ENCODE data around the gene S100A2.

S100A2 gene

GRCh38 chr1:153557877-153558276, 7.8 kb downstream of the S100A2 start:
- Histone ChIP-seq H3K36me3 (ENCODE audit: low read length) (no peaks in the 10 kb centered on the region), H3K27me3 (ENCODE audit: low read length) (no peaks in the 10 kb centered on the region), H3K79me2 (ENCODE audit: insufficient read depth, low read length) (no peaks in the 10 kb centered on the region), H4K20me1 (ENCODE audit: low read depth, low read length) (no peaks in the 10 kb centered on the region), H3K9me3 (ENCODE audit: insufficient read depth, low read length) (no peaks in the 10 kb centered on the region), H3K27ac (ENCODE audit: low read depth, low read length) (no peak overlapping the region), H3K9me2 (replicated peaks; ENCODE audit: insufficient read depth, low read length) (no peaks in the 10 kb centered on the region), H3F3A (ENCODE audit: insufficient read depth) (no peaks in the 10 kb centered on the region), H3K4me2 (ENCODE audit: low read depth, low read length, poor library complexity, severe bottlenecking) (no peak overlapping the region), H3K9ac (ENCODE audit: low read length) (no peak overlapping the region), H3K4me3 (ENCODE audit: insufficient read depth, low read length, poor library complexity, severe bottlenecking) (no peak overlapping the region), H2AFZ (ENCODE audit: low read depth, low read length, severe bottlenecking) (no peak overlapping the region)
- TF ChIP-seq CTCF (IDR thresholded peaks at IDR 0.05; ENCODE audit: insufficient read depth, low read length, poor library complexity, severe bottlenecking) (no peak), EZH2phosphoT487 (conservative IDR thresholded peaks at IDR 0.05; ENCODE audit: low read length) (no peak)

GRCh38 chr1:153556348-153556747, 9.3 kb downstream of the S100A2 start:
- Histone ChIP-seq H3K9me2 (replicated peaks; ENCODE audit: insufficient read depth, low read length) (no peaks in the 10 kb centered on the region), H3K27ac (ENCODE audit: low read depth, low read length) (no peak overlapping the region), H4K20me1 (ENCODE audit: low read depth, low read length) (no peaks in the 10 kb centered on the region), H3K9me3 (ENCODE audit: insufficient read depth, low read length) (no peaks in the 10 kb centered on the region), H3K9ac (ENCODE audit: low read length) (no peak overlapping the region), H3K36me3 (ENCODE audit: low read length) (no peaks in the 10 kb centered on the region), H2AFZ (ENCODE audit: low read depth, low read length, severe bottlenecking) (no peak overlapping the region), H3K4me2 (ENCODE audit: low read depth, low read length, poor library complexity, severe bottlenecking) (no peak overlapping the region), H3K4me3 (ENCODE audit: insufficient read depth, low read length, poor library complexity, severe bottlenecking) (no peak overlapping the region), H3K27me3 (ENCODE audit: low read length) (no peaks in the 10 kb centered on the region), H3F3A (ENCODE audit: insufficient read depth) (no peaks in the 10 kb centered on the region), H3K79me2 (ENCODE audit: insufficient read depth, low read length) (no peaks in the 10 kb centered on the region)
- TF ChIP-seq CTCF (IDR thresholded peaks at IDR 0.05; ENCODE audit: insufficient read depth, low read length, poor library complexity, severe bottlenecking) (no peak), EZH2phosphoT487 (conservative IDR thresholded peaks at IDR 0.05; ENCODE audit: low read length) (no peak)

GRCh38 chr1:153553830-153554541, 11.7 kb downstream of the S100A2 start:
- H3K27me3 ChIP-seq (ENCODE audit: low read length), result no peaks in the 10 kb centered on the region
- H4K20me1 ChIP-seq (ENCODE audit: low read depth, low read length), result no peaks in the 10 kb centered on the region
- no peaks in the 10 kb centered on the region for H3F3A ChIP-seq (ENCODE audit: insufficient read depth)
- H3K36me3 ChIP-seq (ENCODE audit: low read length), result no peaks in the 10 kb centered on the region
- H3K9me3 ChIP-seq (ENCODE audit: insufficient read depth, low read length), result no peaks in the 10 kb centered on the region
- H3K4me2 ChIP-seq (ENCODE audit: low read depth, low read length, poor library complexity, severe bottlenecking), result no peak overlapping the region
- no peak overlapping the region for H3K9ac ChIP-seq (ENCODE audit: low read length)
- no peak overlapping the region for H3K4me3 ChIP-seq (ENCODE audit: insufficient read depth, low read length, poor library complexity, severe bottlenecking)
- no peaks in the 10 kb centered on the region for H3K9me2 ChIP-seq (replicated peaks; ENCODE audit: insufficient read depth, low read length)
- no peak overlapping the region for H3K27ac ChIP-seq (ENCODE audit: low read depth, low read length)
- H2AFZ ChIP-seq (ENCODE audit: low read depth, low read length, severe bottlenecking), result no peak overlapping the region
- no peak for TF ChIP-seq CTCF (IDR thresholded peaks at IDR 0.05; ENCODE audit: insufficient read depth, low read length, poor library complexity, severe bottlenecking)
- TF ChIP-seq EZH2phosphoT487 (conservative IDR thresholded peaks at IDR 0.05; ENCODE audit: low read length), result no peak
- H3K79me2 ChIP-seq (ENCODE audit: insufficient read depth, low read length), result no peaks in the 10 kb centered on the region
